GM10248 (cell line): Measurements from ENCODE around the gene CDK15.

Experiments used
- CTCF ChIA-PET: fragments of 300-600 bp; sonication (Branson Sonifier 250); formaldehyde crosslinking; extraction: SDS; loops from one replicate; lab custom pipeline; 2021; ENCODE audit warnings: antibody characterized with exemption; lab: Yijun Ruan, JAX
- POLR2A ChIA-PET: fragments of 350-650 bp; sonication (Branson Sonifier 250); formaldehyde crosslinking; extraction: SDS; loops from one replicate; lab custom pipeline; 2020; ENCODE audit warnings: antibody characterized with exemption; lab: Yijun Ruan, JAX
- DNase-seq: peaks from one replicate; pipeline ENCODE4 v3.0.0; 2012; ENCODE audit errors: extremely low spot score
- TF ChIP-seq, protein P1 (sequence below): IDR thresholded peaks from 2 replicates; pipeline ENCODE4 v1.5.1; 2012; ENCODE audit warnings: mild to moderate bottlenecking, low read depth; ENCODE audit errors: extremely low read depth, missing control alignments, control extremely low read depth

CDK15 gene

DNA sequence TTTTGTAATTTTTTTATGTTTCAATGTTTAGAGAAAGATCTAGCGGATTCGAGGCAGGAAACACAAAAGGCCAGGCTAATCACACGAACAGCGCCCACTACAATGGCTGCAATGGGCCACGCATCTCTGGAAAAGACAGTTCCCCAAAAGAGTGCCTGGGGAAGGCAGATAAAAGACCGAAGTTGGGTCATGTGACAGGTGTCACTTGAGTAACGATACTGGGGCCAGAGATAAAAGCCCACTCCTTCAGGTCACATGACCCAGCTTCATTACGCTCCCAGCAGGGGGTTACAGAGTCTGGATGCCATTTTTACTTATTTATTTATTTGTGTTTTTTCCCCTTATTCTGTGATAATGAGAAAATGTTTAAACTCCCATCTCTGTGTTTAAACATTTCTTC lies 95.4 kb downstream of the CDK15 start:
- TF ChIP-seq, protein P1, sequence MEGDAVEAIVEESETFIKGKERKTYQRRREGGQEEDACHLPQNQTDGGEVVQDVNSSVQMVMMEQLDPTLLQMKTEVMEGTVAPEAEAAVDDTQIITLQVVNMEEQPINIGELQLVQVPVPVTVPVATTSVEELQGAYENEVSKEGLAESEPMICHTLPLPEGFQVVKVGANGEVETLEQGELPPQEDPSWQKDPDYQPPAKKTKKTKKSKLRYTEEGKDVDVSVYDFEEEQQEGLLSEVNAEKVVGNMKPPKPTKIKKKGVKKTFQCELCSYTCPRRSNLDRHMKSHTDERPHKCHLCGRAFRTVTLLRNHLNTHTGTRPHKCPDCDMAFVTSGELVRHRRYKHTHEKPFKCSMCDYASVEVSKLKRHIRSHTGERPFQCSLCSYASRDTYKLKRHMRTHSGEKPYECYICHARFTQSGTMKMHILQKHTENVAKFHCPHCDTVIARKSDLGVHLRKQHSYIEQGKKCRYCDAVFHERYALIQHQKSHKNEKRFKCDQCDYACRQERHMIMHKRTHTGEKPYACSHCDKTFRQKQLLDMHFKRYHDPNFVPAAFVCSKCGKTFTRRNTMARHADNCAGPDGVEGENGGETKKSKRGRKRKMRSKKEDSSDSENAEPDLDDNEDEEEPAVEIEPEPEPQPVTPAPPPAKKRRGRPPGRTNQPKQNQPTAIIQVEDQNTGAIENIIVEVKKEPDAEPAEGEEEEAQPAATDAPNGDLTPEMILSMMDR: no peak
- ChIA-PET POLR2A (no interaction called here), CTCF (interaction anchor here (1.1 kb wide), 1 partner anchor 41 kb away, joined by 4 read pairs; no protein-coding TSS in a partner anchor)
- no peak for DNase-seq

GRCh38 chr2:201904538-201905420 lies 98.4 kb downstream of the CDK15 start:
- no peak for DNase-seq
- ChIA-PET CTCF (interaction anchor here (2.0 to 3.1 kb wide), 2 partner anchors 9 to 11 kb away, joined by 6 to 9 read pairs; no protein-coding TSS in a partner anchor), POLR2A (no interaction called here)
- TF ChIP-seq, protein P1: no peak

DNA sequence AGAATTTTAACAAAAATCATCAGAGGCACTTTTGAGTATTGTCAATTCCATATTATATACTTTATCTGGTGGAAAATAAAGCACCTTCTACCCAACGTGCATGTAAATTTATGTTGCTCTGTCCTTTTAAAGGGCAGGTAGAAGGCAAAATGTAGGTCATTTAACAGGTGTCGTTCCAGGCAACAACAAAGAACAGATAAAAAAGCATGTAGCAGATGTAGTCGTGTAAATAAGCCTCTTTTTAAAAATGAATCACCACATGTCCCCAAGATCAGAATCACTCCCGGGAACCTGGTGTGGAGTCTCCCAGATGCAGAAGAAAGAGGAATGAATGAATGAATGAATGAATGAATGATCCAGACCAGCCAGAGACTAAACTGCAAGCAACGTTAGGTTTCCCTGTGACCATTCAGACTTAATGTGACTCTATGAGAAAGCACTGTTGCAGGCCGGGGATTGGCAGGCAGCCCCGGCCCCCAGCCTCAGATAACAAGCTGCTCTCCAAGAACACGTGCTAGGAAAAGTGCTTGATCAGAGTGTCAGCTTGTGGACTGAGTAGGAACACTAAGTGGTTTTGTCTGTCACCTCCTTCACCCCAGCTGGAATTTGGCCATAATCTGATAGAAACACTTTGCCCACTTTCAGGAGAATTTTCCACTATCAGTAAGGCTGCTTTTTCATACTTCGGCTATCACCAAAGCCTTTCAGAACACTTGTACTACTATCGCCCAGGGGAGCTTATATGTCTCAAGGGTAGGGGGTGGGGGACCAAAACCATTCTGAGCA lies 100.6 kb downstream of the CDK15 start:
- ChIA-PET POLR2A (no interaction called here), CTCF (interaction anchor here (1.0 kb wide), 1 partner anchor 47 kb away, joined by 3 read pairs; no protein-coding TSS in a partner anchor)
- TF ChIP-seq, protein P1: no peak
- DNase-seq: no peak

DNA sequence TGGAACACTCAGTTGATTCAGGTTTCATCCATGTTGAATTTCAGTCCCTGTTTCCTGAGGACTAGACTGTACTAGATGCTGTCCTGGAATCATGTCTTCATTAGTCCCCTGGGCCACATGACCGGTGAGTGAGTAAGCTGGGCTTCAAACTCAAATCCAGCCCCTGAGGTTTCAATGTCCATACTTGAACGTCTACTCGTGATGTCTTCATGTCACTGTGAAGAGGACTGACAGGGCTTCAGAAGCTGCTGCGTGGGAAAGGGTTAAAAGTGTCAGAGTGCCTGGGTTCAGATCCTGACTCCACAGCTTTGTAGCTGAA lies 101.2 kb downstream of the CDK15 start:
- ChIA-PET POLR2A (no interaction called here), CTCF (no interaction called here)
- TF ChIP-seq, protein P1: no peak
- DNase-seq: no peak

DNA sequence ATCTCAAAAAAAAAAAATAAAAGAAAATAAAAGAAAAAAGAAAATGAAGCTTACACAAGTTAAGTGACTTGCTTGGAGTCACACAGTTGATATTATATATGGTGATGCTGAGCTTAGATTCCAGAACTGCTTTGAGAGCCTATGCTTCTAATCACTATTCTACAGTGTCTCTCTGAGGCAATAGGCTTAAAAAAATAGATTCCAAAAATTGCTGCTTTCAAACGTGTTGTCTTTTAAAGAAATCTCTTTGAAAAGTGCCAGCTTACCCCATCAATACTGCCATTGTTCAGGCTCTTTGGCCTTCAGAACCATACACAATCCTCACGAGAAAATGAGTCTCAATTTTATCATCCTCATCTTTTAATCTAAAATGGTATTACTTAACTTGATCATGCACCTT lies 102.6 kb downstream of the CDK15 start:
- no peak for DNase-seq
- ChIA-PET POLR2A (no interaction called here), CTCF (interaction anchor here (1.5 to 2.5 kb wide), 3 partner anchors 16 to 72 kb away, joined by 5 to 7 read pairs (median 5); no protein-coding TSS in a partner anchor)
- TF ChIP-seq, protein P1: no peak

GRCh38 chr2:201909348-201909747 lies 103.0 kb downstream of the CDK15 start:
- ChIA-PET POLR2A (no interaction called here), CTCF (interaction anchor here (1.5 to 2.5 kb wide), 3 partner anchors 16 to 72 kb away, joined by 5 to 7 read pairs (median 5); no protein-coding TSS in a partner anchor)
- no peak for DNase-seq
- TF ChIP-seq, protein P1: no peak
